Measurements from ENCODE around the gene RNF215. TPM values are rescaled to one million over a fixed set of nuclear protein-coding genes. Genes with fewer than 3 reads are reported as not detected.
"Not testable (repeated sequence)": the region's sequence is repeated elsewhere in the genome, so short reads cannot be mapped to it uniquely, and the experiment has no call there.

The RNF215 gene
- total and polyA plus RNA-seq, 5 donors from 2014 or later = 0.23 to 13.1 (median 0.45) TPM

GRCh38 chr22:30338802-30339201 is 48.4 kb downstream of the RNF215 start:
- no peak overlapping the region for H3K4me3 ChIP-seq (ENCODE audit: low read depth, low read length)
- no peak overlapping the region for H3K27ac Mint-ChIP-seq
- peaks cover 46% of the 10 kb centered on the region for H3K36me3 Mint-ChIP-seq
- H3K9me3 Mint-ChIP-seq = no peaks in the 10 kb centered on the region
- H3K27ac ChIP-seq (ENCODE audit: insufficient read depth, low read length, poor library complexity, severe bottlenecking) = no peak overlapping the region
- no peaks in the 10 kb centered on the region for H3K27me3 ChIP-seq (ENCODE audit: control insufficient read depth, insufficient read depth, low read length)
- no peaks in the 10 kb centered on the region for H3K27me3 Mint-ChIP-seq
- ATAC-seq (ENCODE audit: low read depth in 2 of 2) (no peak), DNase-seq (no peak)
- H3K36me3 ChIP-seq (ENCODE audit: control insufficient read depth, insufficient read depth, low read length) = peaks cover 98% of the 10 kb centered on the region
- H3K4me1 ChIP-seq (ENCODE audit: control insufficient read depth, insufficient read depth, low read length, poor library complexity, severe bottlenecking) = no peaks in the 10 kb centered on the region
- H3K4me3 Mint-ChIP-seq = no peak overlapping the region
- no peaks in the 10 kb centered on the region for H3K9me3 ChIP-seq (ENCODE audit: control insufficient read depth in 2 of 2, low read length in 2 of 2)
- H3K4me1 Mint-ChIP-seq = peaks cover 0 to 4% (median 1%) of the 10 kb centered on the region in 4 donors

GRCh38 chr22:30338341-30338740 is 48.9 kb downstream of the RNF215 start:
- H3K4me1 ChIP-seq (ENCODE audit: control insufficient read depth, insufficient read depth, low read length, poor library complexity, severe bottlenecking); H3K27me3 Mint-ChIP-seq; DNase-seq; H3K9me3 Mint-ChIP-seq; H3K4me1 Mint-ChIP-seq; H3K4me3 Mint-ChIP-seq; H3K27me3 ChIP-seq (ENCODE audit: control insufficient read depth, insufficient read depth, low read length); H3K4me3 ChIP-seq (ENCODE audit: low read depth, low read length); H3K9me3 ChIP-seq (ENCODE audit: control insufficient read depth in 2 of 2, low read length in 2 of 2); ATAC-seq (ENCODE audit: low read depth in 2 of 2); H3K27ac ChIP-seq (ENCODE audit: insufficient read depth, low read length, poor library complexity, severe bottlenecking): not testable (repeated sequence)
- Mint-ChIP-seq H3K36me3 (peaks cover 47% of the 10 kb centered on the region), H3K27ac (peak overlapping the region in 1 of 3 donors; percentile 20)
- peaks cover 98% of the 10 kb centered on the region for H3K36me3 ChIP-seq (ENCODE audit: control insufficient read depth, insufficient read depth, low read length)

GRCh38 chr22:30337461-30337778 is 49.8 kb downstream of the RNF215 start:
- Mint-ChIP-seq H3K27ac (no peak overlapping the region), H3K36me3 (peaks cover 42% of the 10 kb centered on the region)

GRCh38 chr22:30336752-30337460 is 50.3 kb downstream of the RNF215 start:
- ATAC-seq (ENCODE audit: low read depth in 2 of 2) = no peak

More at GRCh38 chr22:30337461-30337778, 49.8 kb downstream of the RNF215 start:
- Histone ChIP-seq H3K4me1 (ENCODE audit: control insufficient read depth, insufficient read depth, low read length, poor library complexity, severe bottlenecking) (no peaks in the 10 kb centered on the region), H3K27me3 (ENCODE audit: control insufficient read depth, insufficient read depth, low read length) (no peaks in the 10 kb centered on the region), H3K4me3 (ENCODE audit: low read depth, low read length) (no peak overlapping the region), H3K9me3 (ENCODE audit: control insufficient read depth in 2 of 2, low read length in 2 of 2) (no peaks in the 10 kb centered on the region), H3K27ac (ENCODE audit: insufficient read depth, low read length, poor library complexity, severe bottlenecking) (no peak overlapping the region), H3K36me3 (ENCODE audit: control insufficient read depth, insufficient read depth, low read length) (peaks cover 98% of the 10 kb centered on the region)
- Mint-ChIP-seq H3K27me3 (no peaks in the 10 kb centered on the region), H3K4me3 (no peak overlapping the region), H3K4me1 (peaks cover 0 to 7% (median 1%) of the 10 kb centered on the region in 4 donors), H3K9me3 (no peaks in the 10 kb centered on the region)
- ATAC-seq (ENCODE audit: low read depth in 2 of 2) (no peak), DNase-seq (no peak)

GRCh38 chr22:30335236-30335635 is 52.0 kb downstream of the RNF215 start:
- Histone ChIP-seq H3K27me3 (ENCODE audit: control insufficient read depth, insufficient read depth, low read length) (no peaks in the 10 kb centered on the region), H3K9me3 (ENCODE audit: control insufficient read depth in 2 of 2, low read length in 2 of 2) (no peaks in the 10 kb centered on the region), H3K36me3 (ENCODE audit: control insufficient read depth, insufficient read depth, low read length) (peaks cover 86% of the 10 kb centered on the region), H3K27ac (ENCODE audit: insufficient read depth, low read length, poor library complexity, severe bottlenecking) (no peak overlapping the region), H3K4me1 (ENCODE audit: control insufficient read depth, insufficient read depth, low read length, poor library complexity, severe bottlenecking) (no peaks in the 10 kb centered on the region), H3K4me3 (ENCODE audit: low read depth, low read length) (no peak overlapping the region)
- Mint-ChIP-seq H3K9me3 (no peaks in the 10 kb centered on the region), H3K36me3 (peaks cover 39% of the 10 kb centered on the region), H3K4me1 (peaks cover 0 to 7% (median 5%) of the 10 kb centered on the region in 4 donors), H3K27ac (peak overlapping the region in 1 of 3 donors; percentile 67), H3K27me3 (no peaks in the 10 kb centered on the region), H3K4me3 (no peak overlapping the region)
- DNase-seq (no peak), ATAC-seq (ENCODE audit: low read depth in 2 of 2) (no peak)

More at GRCh38 chr22:30336752-30337460, 50.3 kb downstream of the RNF215 start:
- H3K27me3 ChIP-seq (ENCODE audit: control insufficient read depth, insufficient read depth, low read length) = no peaks in the 10 kb centered on the region
- Mint-ChIP-seq H3K4me1 (peaks cover 0 to 7% (median 1%) of the 10 kb centered on the region in 4 donors), H3K27me3 (no peaks in the 10 kb centered on the region), H3K36me3 (peaks cover 37% of the 10 kb centered on the region), H3K4me3 (no peak overlapping the region), H3K27ac (peak overlapping the region in 1 of 3 donors; percentile 83), H3K9me3 (no peaks in the 10 kb centered on the region)
- H3K9me3 ChIP-seq (ENCODE audit: control insufficient read depth in 2 of 2, low read length in 2 of 2) = no peaks in the 10 kb centered on the region
- no peak for DNase-seq
- no peaks in the 10 kb centered on the region for H3K4me1 ChIP-seq (ENCODE audit: control insufficient read depth, insufficient read depth, low read length, poor library complexity, severe bottlenecking)
- no peak overlapping the region for H3K27ac ChIP-seq (ENCODE audit: insufficient read depth, low read length, poor library complexity, severe bottlenecking)
- H3K36me3 ChIP-seq (ENCODE audit: control insufficient read depth, insufficient read depth, low read length) = peaks cover 98% of the 10 kb centered on the region
- no peak overlapping the region for H3K4me3 ChIP-seq (ENCODE audit: low read depth, low read length)

- no peaks in the 10 kb centered on the region for H3K4me1 ChIP-seq (ENCODE audit: control insufficient read depth, insufficient read depth, low read length, poor library complexity, severe bottlenecking)
- H3K4me3 ChIP-seq (ENCODE audit: low read depth, low read length) = no peak overlapping the region
- no peak for DNase-seq
- Mint-ChIP-seq H3K4me1 (peaks cover 0 to 7% (median 5%) of the 10 kb centered on the region in 4 donors), H3K4me3 (no peak overlapping the region), H3K27me3 (no peaks in the 10 kb centered on the region), H3K36me3 (peaks cover 43% of the 10 kb centered on the region), H3K9me3 (no peaks in the 10 kb centered on the region), H3K27ac (peak overlapping the region in 1 of 3 donors; percentile 67)
- no peak for ATAC-seq (ENCODE audit: low read depth in 2 of 2)
- H3K9me3 ChIP-seq (ENCODE audit: control insufficient read depth in 2 of 2, low read length in 2 of 2) = no peaks in the 10 kb centered on the region
- no peak overlapping the region for H3K27ac ChIP-seq (ENCODE audit: insufficient read depth, low read length, poor library complexity, severe bottlenecking)
- peaks cover 80% of the 10 kb centered on the region for H3K36me3 ChIP-seq (ENCODE audit: control insufficient read depth, insufficient read depth, low read length)
- no peaks in the 10 kb centered on the region for H3K27me3 ChIP-seq (ENCODE audit: control insufficient read depth, insufficient read depth, low read length)
Measured at GRCh38 chr22:30334646-30335045, 52.6 kb downstream of the RNF215 start.

GRCh38 chr22:30333707-30334087 is 53.5 kb downstream of the RNF215 start:
- no peaks in the 10 kb centered on the region for H3K9me3 Mint-ChIP-seq
- ATAC-seq (ENCODE audit: low read depth in 2 of 2) (no peak), DNase-seq (no peak)
- no peaks in the 10 kb centered on the region for H3K27me3 ChIP-seq (ENCODE audit: control insufficient read depth, insufficient read depth, low read length)
- H3K4me1 Mint-ChIP-seq = peaks cover 0 to 7% (median 5%) of the 10 kb centered on the region in 4 donors
- H3K4me1 ChIP-seq (ENCODE audit: control insufficient read depth, insufficient read depth, low read length, poor library complexity, severe bottlenecking) = no peaks in the 10 kb centered on the region
- no peaks in the 10 kb centered on the region for H3K27me3 Mint-ChIP-seq
- peaks cover 71% of the 10 kb centered on the region for H3K36me3 ChIP-seq (ENCODE audit: control insufficient read depth, insufficient read depth, low read length)
- no peak overlapping the region for H3K4me3 Mint-ChIP-seq
- no peak overlapping the region for H3K4me3 ChIP-seq (ENCODE audit: low read depth, low read length)
- H3K27ac Mint-ChIP-seq = peak overlapping the region in 1 of 3 donors; percentile 17
- H3K36me3 Mint-ChIP-seq = peaks cover 40% of the 10 kb centered on the region
- no peaks in the 10 kb centered on the region for H3K9me3 ChIP-seq (ENCODE audit: control insufficient read depth in 2 of 2, low read length in 2 of 2)
- H3K27ac ChIP-seq (ENCODE audit: insufficient read depth, low read length, poor library complexity, severe bottlenecking) = no peak overlapping the region

Measured in CD4-positive, CD25-positive, alpha-beta regulatory T cell (primary cell).